Vagina (tissue), 2 donors: ENCODE results near the gene CEACAM1.

Experiments
- CTCF ChIP-seq, 3 experiments: fragments of 450-650 bp in 2 of 3; fragments of 200-600 bp in 1 of 3; sonication (generic) in 1 of 3; IDR thresholded peaks; one replicate each; pipeline ENCODE4 v1.5.1; 2017 to 2019; ENCODE audit warnings: antibody characterized with exemption in 3 of 3, mild to moderate bottlenecking in 2 of 3, moderate library complexity in 2 of 3
- POLR2A ChIP-seq, 2 donors: fragments of 450-650 bp; IDR thresholded peaks; one replicate each; pipeline ENCODE4 v1.6.1; 2017; ENCODE audit warnings: antibody characterized with exemption in 2 of 2, mild to moderate bottlenecking in 2 of 2, moderate library complexity in 2 of 2
- POLR2AphosphoS5 ChIP-seq, 2 donors: sonication (generic); formaldehyde crosslinking; IDR thresholded peaks; one replicate each; pipeline ENCODE4 v1.9.0; 2017; ENCODE audit warnings: antibody characterized with exemption in 2 of 2, mild to moderate bottlenecking in 2 of 2, low read depth in 1 of 2; ENCODE audit not compliant: insufficient read depth in 1 of 2

DNA sequence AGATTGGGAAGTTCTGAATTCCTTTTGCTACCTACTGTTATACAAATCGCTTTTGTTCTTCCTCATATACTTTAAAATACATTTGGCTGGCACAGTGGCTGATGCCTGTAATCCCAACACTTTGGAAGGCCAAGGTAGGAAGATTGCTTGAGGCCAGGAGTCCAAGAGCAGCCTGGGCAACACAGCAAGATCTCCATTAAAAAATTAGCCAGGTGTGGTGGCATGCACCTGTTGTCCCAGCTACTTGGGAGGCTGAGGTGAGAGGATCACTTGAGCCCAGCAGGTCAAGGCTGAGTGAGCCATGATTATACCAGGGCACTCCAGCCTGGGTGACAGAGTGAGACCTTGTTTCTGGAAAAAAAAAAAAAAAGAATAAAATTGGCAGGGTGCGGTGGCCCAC is 51.2 kb downstream of the CEACAM1 start:
- TF ChIP-seq CTCF (IDR thresholded peaks at IDR 0.05) (no peak), POLR2A (IDR thresholded peaks at IDR 0.05) (no peak), POLR2AphosphoS5 (IDR thresholded peaks at IDR 0.05; ENCODE audit: insufficient read depth in 1 of 2, low read depth in 1 of 2) (no peak)
